Stimulated activated naive B cell treated with anti-CD40 and anti-IgM and Interleukin-4, amounts not matched to agents 10 μg/mL and 1 μg/mL and 100 μg/mL, for 72 hours (primary cell): ENCODE measurements around the gene MGAT4A.

Source experiments
- ATAC-seq, 2 donors: fragments of 150-1000 bp; cut with Tn5 transposase; replicated peaks; 2 replicates each; pipeline ENCODE4 v1.10.0; 2021; ENCODE audit warnings: moderate library complexity in 1 of 2
- DNase-seq: peaks from one replicate; pipeline ENCODE4 v3.0.0; 2021
- H3K27ac Mint-ChIP-seq: one replicate; pipeline ENCODE4 v1.8.0; 2022; ENCODE audit warnings: mild to moderate bottlenecking, mixed read lengths
- H3K27me3 Mint-ChIP-seq, 2 donors: one replicate each; pipeline ENCODE4 v1.8.0; 2022; ENCODE audit warnings: mixed read lengths in 2 of 2
- H3K36me3 Mint-ChIP-seq, 2 donors: one replicate each; pipeline ENCODE4 v1.8.0; 2022; ENCODE audit warnings: mixed read lengths in 2 of 2, mild to moderate bottlenecking in 1 of 2
- H3K4me1 Mint-ChIP-seq, 2 donors: one replicate each; pipeline ENCODE4 v1.8.0; 2022; ENCODE audit warnings: mixed read lengths in 2 of 2, mild to moderate bottlenecking in 1 of 2
- H3K4me3 Mint-ChIP-seq, 2 donors: one replicate each; pipeline ENCODE4 v1.8.0; 2022; ENCODE audit warnings: mild to moderate bottlenecking in 2 of 2, mixed read lengths in 2 of 2, moderate library complexity in 1 of 2
- H3K9me3 Mint-ChIP-seq, 2 donors: one replicate each; pipeline ENCODE4 v1.8.0; 2022; ENCODE audit warnings: mixed read lengths in 2 of 2, mild to moderate bottlenecking in 1 of 2

Gene MGAT4A

GRCh38 chr2:98658816-98659490 lies 72.0 kb downstream of the MGAT4A start:
- no peak for ATAC-seq
- DNase-seq, result no peak
- Mint-ChIP-seq H3K4me1 (peaks cover 3 to 13% of the 10 kb centered on the region in 2 donors), H3K4me3 (no peak overlapping the region), H3K9me3 (peaks cover 6% of the 10 kb centered on the region in 2 donors), H3K27ac (no peak overlapping the region), H3K36me3 (peaks cover 12 to 13% of the 10 kb centered on the region in 2 donors), H3K27me3 (no peaks in the 10 kb centered on the region)

- Mint-ChIP-seq H3K27ac (no peak overlapping the region), H3K9me3 (peaks cover 6% of the 10 kb centered on the region in 2 donors), H3K4me1 (peaks cover 2 to 14% of the 10 kb centered on the region in 2 donors), H3K27me3 (no peaks in the 10 kb centered on the region), H3K4me3 (no peak overlapping the region), H3K36me3 (peaks cover 10 to 12% of the 10 kb centered on the region in 2 donors)
- no peak for DNase-seq
- ATAC-seq, result no peak
Observed at GRCh38 chr2:98656800-98657199, 74.1 kb downstream of the MGAT4A start.

GRCh38 chr2:98654699-98655495 lies 76.0 kb downstream of the MGAT4A start:
- DNase-seq (no peak), ATAC-seq (peak; percentile 49 to 51)
- Mint-ChIP-seq H3K9me3 (no peaks in the 10 kb centered on the region), H3K27ac (peak overlapping the region; percentile 7), H3K36me3 (no peaks in the 10 kb centered on the region), H3K4me1 (peaks cover 2 to 14% of the 10 kb centered on the region in 2 donors), H3K4me3 (no peak overlapping the region), H3K27me3 (no peaks in the 10 kb centered on the region)

GRCh38 chr2:98650998-98651397 lies 79.9 kb downstream of the MGAT4A start:
- no peak overlapping the region for H3K4me3 Mint-ChIP-seq
- no peaks in the 10 kb centered on the region for H3K27me3 Mint-ChIP-seq
- DNase-seq, result no peak
- no peak overlapping the region for H3K27ac Mint-ChIP-seq
- H3K4me1 Mint-ChIP-seq, result peaks cover 5 to 20% of the 10 kb centered on the region in 2 donors
- H3K9me3 Mint-ChIP-seq, result no peaks in the 10 kb centered on the region
- no peaks in the 10 kb centered on the region for H3K36me3 Mint-ChIP-seq
- ATAC-seq, result no peak

GRCh38 chr2:98649992-98650375 lies 80.9 kb downstream of the MGAT4A start:
- H3K9me3 Mint-ChIP-seq, result no peaks in the 10 kb centered on the region
- peaks cover 5 to 17% of the 10 kb centered on the region in 2 donors for H3K4me1 Mint-ChIP-seq
- ATAC-seq, result no peak
- H3K27me3 Mint-ChIP-seq, result no peaks in the 10 kb centered on the region
- no peak overlapping the region for H3K4me3 Mint-ChIP-seq
- H3K36me3 Mint-ChIP-seq, result no peaks in the 10 kb centered on the region
- no peak overlapping the region for H3K27ac Mint-ChIP-seq
- DNase-seq, result no peak

- H3K4me3 Mint-ChIP-seq, result no peak overlapping the region
- ATAC-seq (peak; percentile 87 to 95), DNase-seq (peak; percentile 64)
- H3K27me3 Mint-ChIP-seq, result no peaks in the 10 kb centered on the region
- no peaks in the 10 kb centered on the region for H3K36me3 Mint-ChIP-seq
- H3K27ac Mint-ChIP-seq, result no peak overlapping the region
- H3K4me1 Mint-ChIP-seq, result peaks cover 5 to 11% of the 10 kb centered on the region in 2 donors
- no peaks in the 10 kb centered on the region for H3K9me3 Mint-ChIP-seq
Observed at GRCh38 chr2:98649135-98649991, 81.6 kb downstream of the MGAT4A start.

GRCh38 chr2:98648451-98648850 lies 82.5 kb downstream of the MGAT4A start:
- no peak overlapping the region for H3K4me3 Mint-ChIP-seq
- DNase-seq, result no peak
- no peaks in the 10 kb centered on the region for H3K36me3 Mint-ChIP-seq
- H3K27me3 Mint-ChIP-seq, result no peaks in the 10 kb centered on the region
- peaks cover 5 to 6% of the 10 kb centered on the region in 2 donors for H3K4me1 Mint-ChIP-seq
- no peak for ATAC-seq
- no peaks in the 10 kb centered on the region for H3K9me3 Mint-ChIP-seq
- H3K27ac Mint-ChIP-seq, result no peak overlapping the region

GRCh38 chr2:98647636-98648035 lies 83.3 kb downstream of the MGAT4A start:
- Mint-ChIP-seq H3K9me3 (no peaks in the 10 kb centered on the region), H3K36me3 (no peaks in the 10 kb centered on the region), H3K4me1 (peaks cover 5 to 6% of the 10 kb centered on the region in 2 donors), H3K4me3 (no peak overlapping the region), H3K27me3 (no peaks in the 10 kb centered on the region), H3K27ac (no peak overlapping the region)
- no peak for DNase-seq
- no peak for ATAC-seq

GRCh38 chr2:98643496-98644100 lies 87.3 kb downstream of the MGAT4A start:
- Mint-ChIP-seq H3K9me3 (no peaks in the 10 kb centered on the region), H3K27ac (no peak overlapping the region), H3K27me3 (no peaks in the 10 kb centered on the region), H3K4me3 (no peak overlapping the region), H3K4me1 (no peaks in the 10 kb centered on the region), H3K36me3 (peaks cover 5% of the 10 kb centered on the region in 2 donors)
- ATAC-seq (no peak), DNase-seq (no peak)

GRCh38 chr2:98637401-98638147 lies 93.4 kb downstream of the MGAT4A start:
- Mint-ChIP-seq H3K27me3 (no peaks in the 10 kb centered on the region), H3K9me3 (no peaks in the 10 kb centered on the region), H3K27ac (no peak overlapping the region), H3K4me1 (no peaks in the 10 kb centered on the region), H3K36me3 (peaks cover 8% of the 10 kb centered on the region in 2 donors), H3K4me3 (no peak overlapping the region)
- DNase-seq (no peak), ATAC-seq (peak; percentile 25 to 62)

GRCh38 chr2:98634406-98635092 lies 96.4 kb downstream of the MGAT4A start:
- Mint-ChIP-seq H3K4me1 (no peaks in the 10 kb centered on the region), H3K36me3 (peaks cover 7 to 8% of the 10 kb centered on the region in 2 donors), H3K4me3 (no peak overlapping the region), H3K9me3 (no peaks in the 10 kb centered on the region), H3K27ac (peak overlapping the region; percentile 33), H3K27me3 (no peaks in the 10 kb centered on the region)
- ATAC-seq (no peak), DNase-seq (no peak)

- Mint-ChIP-seq H3K4me1 (no peaks in the 10 kb centered on the region), H3K36me3 (peaks cover 7 to 8% of the 10 kb centered on the region in 2 donors), H3K4me3 (no peak overlapping the region), H3K27ac (no peak overlapping the region), H3K9me3 (peaks cover 0 to 1% of the 10 kb centered on the region in 2 donors), H3K27me3 (no peaks in the 10 kb centered on the region)
- no peak for ATAC-seq
- no peak for DNase-seq
Observed at GRCh38 chr2:98632351-98632750, 98.6 kb downstream of the MGAT4A start.

GRCh38 chr2:98623657-98624056 lies 107.3 kb downstream of the MGAT4A start:
- DNase-seq (no peak), ATAC-seq (no peak)
- no peak overlapping the region for H3K27ac Mint-ChIP-seq
- H3K36me3 Mint-ChIP-seq, result peaks cover 3 to 5% of the 10 kb centered on the region in 2 donors
- no peaks in the 10 kb centered on the region for H3K27me3 Mint-ChIP-seq
- H3K4me3 Mint-ChIP-seq, result no peak overlapping the region
- H3K4me1 Mint-ChIP-seq, result peaks cover 0 to 2% of the 10 kb centered on the region in 2 donors
- peaks cover 0 to 1% of the 10 kb centered on the region in 2 donors for H3K9me3 Mint-ChIP-seq
